Endothelial cell of umbilical vein (primary cell): ENCODE measurements around the gene AGMAT. TPM values are rescaled to one million over a fixed set of nuclear protein-coding genes. Genes with fewer than 3 reads are reported as not detected.

Experiments
- BruUV-seq: library from RNA; stranded (reverse); fragments of 400-500 nt; replicated peaks from 2 replicates; lab custom pipeline; 2021; lab: Mats Ljungman, UMichigan
- CTCF ChIA-PET: fragments of 300-600, 350-600 bp; sonication (Branson Sonifier 250); formaldehyde crosslinking; loops from one replicate; lab custom pipeline; 2021; ENCODE audit warnings: antibody characterized with exemption, inconsistent platforms; lab: Charles Lee
- POLR2A ChIA-PET: fragments of 300-600, 350-600 bp; sonication (Branson Sonifier 250); formaldehyde crosslinking; loops from one replicate; lab custom pipeline; 2021; ENCODE audit warnings: antibody characterized with exemption, inconsistent platforms; lab: Charles Lee
- DNase-seq: peaks from one replicate; pipeline ENCODE4 v3.0.0-alpha.2; 2011; ENCODE audit warnings: low read depth, low spot score
- FAIRE-seq: peaks from 2 replicates; lab custom pipeline; 2011; peaks lifted over from hg19 to GRCh38; lab: Jason Lieb, UNC
- H2AFZ ChIP-seq: 2 replicates; pipeline ENCODE4 v1.6.0; 2012; ENCODE audit warnings: low read depth, low read length, control low read depth, inconsistent platforms
- H3K27ac ChIP-seq: 2 replicates; pipeline ENCODE4 v1.5.1; 2011; ENCODE audit warnings: low read depth, mild to moderate bottlenecking, control low read depth, low read length, moderate library complexity; ENCODE audit not compliant: insufficient read depth
- H3K27me3 ChIP-seq, 2 experiments: 2 replicates each; pipeline versions ENCODE4 v1.6.0 to v1.6.1; 2011; ENCODE audit warnings: low read length in 2 of 2, mixed read lengths in 1 of 2; ENCODE audit not compliant: control insufficient read depth in 2 of 2, insufficient read depth in 2 of 2
- H3K36me3 ChIP-seq, 2 experiments: 2 replicates in 1 of 2; 3 replicates in 1 of 2; pipeline ENCODE4 v1.5.1; 2011; ENCODE audit warnings: low read length in 2 of 2, mild to moderate bottlenecking in 1 of 2, moderate library complexity in 1 of 2; ENCODE audit not compliant: control insufficient read depth in 2 of 2, insufficient read depth in 2 of 2; ENCODE audit errors: extremely low read depth in 1 of 2
- H3K4me1 ChIP-seq: 3 replicates; pipeline ENCODE4 v1.5.1; 2011; ENCODE audit warnings: mild to moderate bottlenecking, low read length; ENCODE audit not compliant: control insufficient read depth, insufficient read depth; ENCODE audit errors: extremely low read depth
- H3K4me2 ChIP-seq: 2 replicates; pipeline ENCODE4 v1.6.1; 2011; ENCODE audit warnings: low read length, control low read depth, mixed read lengths; ENCODE audit not compliant: insufficient read depth
- H3K4me3 ChIP-seq, 3 experiments: fragments of 200-600 bp in 1 of 3; sonication (generic), shearing (Covaris generic) in 1 of 3; replicated peaks in 1 of 3; 2 replicates each; pipeline ENCODE4 v1.5.1; 2011 to 2016; ENCODE audit warnings: control low read depth in 3 of 3, low read length in 3 of 3, mild to moderate bottlenecking in 2 of 3, inconsistent platforms in 1 of 3, low read depth in 1 of 3, moderate library complexity in 1 of 3; ENCODE audit not compliant: insufficient read depth in 1 of 3
- H3K79me2 ChIP-seq: 2 replicates; pipeline ENCODE4 v1.6.0; 2012; ENCODE audit warnings: low read length, inconsistent platforms; ENCODE audit not compliant: control insufficient read depth, insufficient read depth
- H3K9ac ChIP-seq: replicated peaks from 2 replicates; pipeline ENCODE3; 2011; ENCODE audit warnings: low read length, control low read depth; ENCODE audit not compliant: insufficient read depth; ENCODE audit errors: extremely low read depth
- H3K9me1 ChIP-seq: replicated peaks from 3 replicates; pipeline ENCODE4 v1.6.0; 2011; ENCODE audit warnings: mild to moderate bottlenecking, low read length; ENCODE audit not compliant: control insufficient read depth, insufficient read depth; ENCODE audit errors: extremely low read depth
- H3K9me3 ChIP-seq: replicated peaks from 2 replicates; pipeline ENCODE4 v1.5.1; 2012; ENCODE audit warnings: low read length, inconsistent platforms; ENCODE audit not compliant: control insufficient read depth, insufficient read depth
- H4K20me1 ChIP-seq: replicated peaks from 2 replicates; pipeline ENCODE3; 2011; ENCODE audit warnings: mild to moderate bottlenecking, low read length; ENCODE audit not compliant: control insufficient read depth, insufficient read depth; ENCODE audit errors: extremely low read depth
- CTCF ChIP-seq, 2 donors: IDR thresholded peaks; 1 replicate in 1 of 2; 2 replicates in 1 of 2; pipeline ENCODE4 v1.5.1; 2011; ENCODE audit warnings: low read length in 2 of 2, mild to moderate bottlenecking in 2 of 2, moderate library complexity in 2 of 2, control low read depth in 1 of 2, inconsistent platforms in 1 of 2, low read depth in 1 of 2; ENCODE audit not compliant: insufficient read depth in 1 of 2; ENCODE audit errors: extremely low read depth in 1 of 2
- EZH2 ChIP-seq: IDR thresholded peaks from 2 replicates; pipeline ENCODE4 v1.6.1; 2012; ENCODE audit warnings: borderline replicate concordance, low read depth, mild to moderate bottlenecking, moderate library complexity, low read length, inconsistent platforms; ENCODE audit not compliant: severe bottlenecking
- FOS ChIP-seq: IDR thresholded peaks from 2 replicates; pipeline ENCODE4 v1.6.1; 2011; ENCODE audit warnings: mild to moderate bottlenecking, low read length, moderate library complexity, borderline replicate concordance; ENCODE audit not compliant: insufficient read depth
- GATA2 ChIP-seq: IDR thresholded peaks from 2 replicates; pipeline ENCODE4 v1.7.0; 2011; ENCODE audit warnings: low read depth, mild to moderate bottlenecking, moderate library complexity, mixed read lengths, low read length; ENCODE audit not compliant: insufficient read length, insufficient read depth
- JUN ChIP-seq: IDR thresholded peaks from 2 replicates; pipeline ENCODE4 v1.6.1; 2011; ENCODE audit warnings: borderline replicate concordance, low read depth; ENCODE audit not compliant: insufficient read length, insufficient read depth
- MAX ChIP-seq: IDR thresholded peaks from 2 replicates; pipeline ENCODE4 v1.6.1; 2011; ENCODE audit not compliant: insufficient read depth, insufficient read length
- MYC ChIP-seq: IDR thresholded peaks from one replicate; pipeline ENCODE4 v1.6.1; 2011; ENCODE audit warnings: mild to moderate bottlenecking, low read depth, low read length
- POLR2A ChIP-seq: IDR thresholded peaks from 2 replicates; pipeline ENCODE4 v1.6.1; 2012; ENCODE audit warnings: low read depth, mild to moderate bottlenecking, control low read depth, low read length
- POLR2AphosphoS5 ChIP-seq: IDR thresholded peaks from 2 replicates; pipeline ENCODE4 v1.6.1; 2012; ENCODE audit warnings: low read depth, mild to moderate bottlenecking, control low read depth, low read length, moderate library complexity; ENCODE audit not compliant: insufficient read depth
- dilution Hi-C: fragments of 300-500 bp; cut with MboI; formaldehyde crosslinking; loops from one replicate; pipeline ENCODE4 v1.15.0; 2019; ENCODE audit warnings: low sequenced_read_pairs; ENCODE audit not compliant: extremely low pct_ligation_motif_present
- intact Hi-C: fragments of 100-400 bp; cut with micrococcal nuclease; formaldehyde crosslinking; loops from one replicate; pipeline ENCODE4 v1.10.0; 2022
- polyA plus RNA-seq, 4 experiments: library from polyadenylated mRNA; depleted of rRNA in 3 of 4; stranded (reverse) in 3 of 4; unstranded in 1 of 4; fragments of >200 nt; gene quantifications; 2 replicates each; pipeline versions ENCODE4 v1.2.1 to v1.2.3, GENCODE V29; 2011 to 2012; ENCODE audit warnings: missing spikeins in 1 of 4
- total RNA-seq: library from RNA; stranded (reverse); gene quantifications from 2 replicates; pipeline ENCODE4 v1.2.3, GENCODE V29; 2021

AGMAT gene
- total and polyA plus RNA-seq, 2 donors (not counting 3 experiments of a cell fraction or from before 2014, with no cell fraction given): 0.39 to 1.9 TPM

GRCh38 chr1:15531003-15531402, 53.8 kb downstream of the AGMAT start:
- Histone ChIP-seq H3K27me3 (no peaks in the 10 kb centered on the region), H3K9me1 (no peaks in the 10 kb centered on the region), H4K20me1 (no peaks in the 10 kb centered on the region), H3K36me3 (peaks cover 0 to 5% of the 10 kb centered on the region in 2 experiments), H3K4me2 (no peak overlapping the region), H3K4me3 (no peak overlapping the region), H3K27ac (no peak overlapping the region), H3K9me3 (no peaks in the 10 kb centered on the region), H3K79me2 (peaks cover 11% of the 10 kb centered on the region), H2AFZ (no peak overlapping the region), H3K9ac (no peak overlapping the region), H3K4me1 (peaks cover 9% of the 10 kb centered on the region)
- ChIA-PET CTCF (no interaction called here), POLR2A (no interaction called here)
- dilution Hi-C loops (no loop called here), intact Hi-C loops (no loop called here)
- DNase-seq (no peak), FAIRE-seq (no peak)
- BruUV-seq: no TSS peak
- no peak for TF ChIP-seq CTCF (IDR thresholded peaks at IDR 0.05; ENCODE audit: extremely low read depth in 1 of 2, insufficient read depth in 1 of 2, low read depth in 1 of 2, low read length in 2 of 2)
- TF ChIP-seq POLR2A: no peak
- TF ChIP-seq MYC: no peak
- no peak for TF ChIP-seq FOS
- no peak for TF ChIP-seq GATA2
- TF ChIP-seq POLR2AphosphoS5: no peak
- TF ChIP-seq JUN: no peak
- TF ChIP-seq MAX: no peak
- no peak for TF ChIP-seq EZH2
